Measurements from ENCODE around the gene CRYBA1. TPM values are rescaled to one million over a fixed set of nuclear protein-coding genes. Genes with fewer than 3 reads are reported as not detected.
"Not testable (repeated sequence)": the region's sequence is repeated elsewhere in the genome, so short reads cannot be mapped to it uniquely, and the experiment has no call there.

CRYBA1 gene
- not detected in 2 replicates for total RNA-seq

DNA sequence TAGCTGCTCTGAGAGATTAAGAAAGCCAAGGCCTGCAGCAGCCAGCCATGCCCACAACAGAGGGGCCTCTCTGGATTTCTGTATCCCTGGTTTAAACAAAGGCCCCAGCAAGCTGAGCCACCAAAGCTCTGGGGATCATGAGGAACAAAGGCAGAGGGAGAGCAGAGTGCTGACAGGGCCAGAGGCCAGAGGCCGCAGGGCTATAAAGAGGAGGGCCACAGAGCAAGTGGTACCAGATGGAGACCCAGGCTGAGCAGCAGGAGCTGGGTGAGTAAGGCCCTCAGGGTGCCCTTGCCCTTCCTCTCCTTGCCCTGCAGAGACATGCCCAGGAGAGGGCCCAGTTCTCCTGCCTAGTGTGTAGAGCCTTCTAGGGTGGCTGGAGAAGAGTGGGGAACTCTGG, at the start of gene CRYBA1:
CRYBA1 (plus strand) TSS at position 232 of the 400 bp plus-strand sequence; CDS start at position 237, 5 bp downstream.
- no peak for DNase-seq (ENCODE audit: low read depth in 2 of 2)

GRCh38 chr17:29197516-29198272, 49.0 kb upstream of the CRYBA1 start:
- DNase-seq (ENCODE audit: low read depth in 2 of 2) = no peak

GRCh38 chr17:29204068-29204804, 42.4 kb upstream of the CRYBA1 start:
- DNase-seq (ENCODE audit: low read depth in 2 of 2) = not testable (repeated sequence)

DNA sequence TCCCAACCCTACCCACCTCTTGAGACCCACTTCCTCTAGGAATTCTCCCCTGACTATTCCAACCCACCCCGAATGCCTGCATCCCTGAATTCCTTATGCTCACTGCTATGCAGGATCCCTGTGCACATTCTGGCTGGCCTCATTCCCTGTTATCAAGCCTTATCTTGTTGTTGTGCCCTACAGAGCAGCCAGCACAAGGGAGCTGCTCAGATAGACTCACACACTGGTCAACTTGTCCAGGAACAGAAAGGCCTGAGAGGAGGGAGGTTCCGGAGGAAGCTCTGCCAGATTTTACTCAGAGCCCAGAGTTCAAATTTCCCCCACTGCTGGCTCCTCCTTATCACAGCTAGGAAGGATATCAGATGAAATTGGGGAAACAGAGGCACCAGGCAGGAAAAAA, 41.6 kb upstream of the CRYBA1 start:
- no peak for DNase-seq (ENCODE audit: low read depth in 2 of 2)

DNA sequence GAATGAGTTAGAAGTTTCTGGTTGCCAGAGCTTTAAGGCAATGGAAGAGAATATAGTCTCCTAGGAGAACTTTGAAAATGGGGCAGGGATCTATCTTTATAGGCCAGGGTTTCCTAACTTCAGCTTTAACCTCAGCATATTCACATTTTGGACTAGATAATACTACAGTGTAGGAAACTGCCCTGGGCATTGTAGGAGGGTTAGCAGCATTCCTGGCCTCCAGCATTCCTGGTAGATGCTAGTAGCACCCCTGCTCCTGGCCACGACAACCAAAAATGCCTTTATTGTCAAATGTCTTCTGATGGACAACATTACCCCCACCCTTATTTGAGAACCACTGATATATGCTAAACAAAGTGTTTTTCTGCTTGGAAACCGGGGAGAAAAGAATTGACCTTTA, 38.7 kb upstream of the CRYBA1 start:
- DNase-seq (ENCODE audit: low read depth in 2 of 2) = no peak

DNA sequence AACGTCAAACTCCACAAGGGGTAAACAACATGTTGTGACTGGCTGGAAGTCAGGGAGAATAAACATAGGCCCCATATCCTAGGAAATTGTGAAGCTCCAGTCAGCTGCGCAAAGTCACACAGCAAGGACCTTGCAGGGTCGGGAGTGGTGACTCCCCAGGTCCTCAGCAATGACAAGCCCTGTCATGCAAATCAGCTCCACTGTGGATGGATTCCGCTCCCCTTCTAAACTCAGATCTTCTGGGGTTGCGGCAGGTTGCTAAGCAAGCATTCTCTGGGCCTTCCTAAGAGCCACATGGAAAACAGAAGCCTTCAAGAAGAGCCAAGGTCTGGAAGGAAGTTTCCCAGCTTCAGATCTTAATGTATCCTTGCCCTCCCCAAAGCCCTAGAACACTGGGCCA, 37.6 kb upstream of the CRYBA1 start:
- no peak for DNase-seq (ENCODE audit: low read depth in 2 of 2)

GRCh38 chr17:29210879-29211278, 35.8 kb upstream of the CRYBA1 start:
- no peak for DNase-seq (ENCODE audit: low read depth in 2 of 2)

- no peak for DNase-seq (ENCODE audit: low read depth in 2 of 2)
Observed at GRCh38 chr17:29212094-29212631, 34.5 kb upstream of the CRYBA1 start.

- DNase-seq (ENCODE audit: low read depth in 2 of 2) = no peak
Observed at GRCh38 chr17:29212681-29213121, 34.0 kb upstream of the CRYBA1 start.

DNA sequence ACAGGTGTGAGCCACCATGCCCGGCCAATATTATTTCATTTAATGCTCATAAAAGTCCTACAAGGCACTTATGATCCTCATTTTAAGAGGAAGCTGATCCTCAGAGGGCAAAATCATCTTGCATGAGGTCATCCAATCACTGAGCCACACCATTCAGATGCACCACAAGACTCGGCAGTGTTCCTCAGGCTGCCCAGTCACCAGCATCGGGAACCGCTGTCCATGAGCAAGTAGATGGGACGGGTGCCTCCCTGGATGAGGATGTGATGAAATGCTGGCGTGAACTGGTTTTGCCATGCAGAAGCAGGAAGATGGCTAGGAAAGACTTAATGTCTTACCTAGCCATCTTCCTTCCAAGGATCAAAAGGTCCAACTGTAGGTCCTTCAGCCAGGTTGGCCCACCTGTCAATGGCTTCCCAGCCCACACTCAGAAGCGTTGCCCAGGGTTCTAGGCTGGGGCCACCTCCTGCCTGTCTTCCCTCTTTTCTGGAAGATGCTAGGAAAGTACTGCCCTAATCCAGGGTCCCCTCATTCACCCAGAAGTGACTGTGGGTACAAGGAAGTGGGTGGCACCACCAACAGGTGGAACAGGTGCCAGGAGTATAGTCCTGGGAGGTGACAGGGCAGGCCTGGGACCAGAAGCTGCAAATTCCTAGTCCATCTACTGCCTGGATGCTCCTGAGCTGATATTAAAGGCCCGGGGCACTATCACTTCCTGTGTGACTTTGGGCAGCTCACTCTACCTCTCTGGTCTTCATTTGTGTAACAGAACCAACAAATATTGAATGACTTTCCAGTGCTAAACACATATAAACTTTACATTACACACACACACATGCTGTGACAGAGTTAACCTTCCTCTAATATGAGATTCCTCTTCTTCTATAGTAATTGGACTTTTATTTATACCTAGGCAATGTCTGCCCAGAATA, 32.2 kb upstream of the CRYBA1 start:
- DNase-seq (ENCODE audit: low read depth in 2 of 2) = no peak

- DNase-seq (ENCODE audit: low read depth in 2 of 2) = no peak
Observed at GRCh38 chr17:29215174-29215573, 31.5 kb upstream of the CRYBA1 start.

- no peak for DNase-seq (ENCODE audit: low read depth in 2 of 2)
Observed at GRCh38 chr17:29215717-29216116, 30.9 kb upstream of the CRYBA1 start.

- DNase-seq (ENCODE audit: low read depth in 2 of 2) = no peak
Observed at GRCh38 chr17:29216181-29216580, 30.5 kb upstream of the CRYBA1 start.

- DNase-seq (ENCODE audit: low read depth in 2 of 2) = no peak
Observed at GRCh38 chr17:29216856-29217255, 29.8 kb upstream of the CRYBA1 start.

DNA sequence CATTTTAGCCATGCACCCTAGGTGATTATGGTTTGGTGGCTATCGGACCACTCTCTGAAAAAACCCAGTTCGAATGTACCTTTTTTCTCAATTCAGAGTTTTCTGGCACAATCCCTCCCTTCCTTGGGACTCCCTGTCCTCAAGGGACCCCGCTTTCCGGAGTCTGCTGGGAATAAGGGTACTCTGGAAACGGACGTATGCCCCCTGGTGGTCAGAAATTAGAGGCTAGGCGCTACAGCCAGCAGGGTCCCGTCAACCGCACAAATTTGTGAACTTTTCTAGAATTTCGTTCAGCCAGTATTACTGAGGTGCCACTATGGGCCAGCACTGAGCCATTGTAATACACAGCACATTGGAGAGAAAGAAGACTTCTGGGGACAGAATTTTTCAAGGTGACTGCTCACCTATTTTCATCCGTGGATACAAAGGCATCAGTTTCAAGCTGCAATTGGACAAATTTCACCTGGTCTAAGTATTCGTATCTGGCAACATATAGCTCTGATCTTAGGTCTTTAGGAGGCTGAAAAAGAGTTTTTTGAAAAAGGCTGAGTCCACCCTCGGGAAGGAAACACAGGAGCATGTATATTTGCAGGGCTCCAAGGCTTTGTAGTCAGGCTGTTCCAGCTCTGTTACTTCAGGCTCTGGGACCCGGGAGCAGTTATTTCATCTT, 27.1 kb upstream of the CRYBA1 start:
- DNase-seq (ENCODE audit: low read depth in 2 of 2) = peak; percentile 76 to 83

DNA sequence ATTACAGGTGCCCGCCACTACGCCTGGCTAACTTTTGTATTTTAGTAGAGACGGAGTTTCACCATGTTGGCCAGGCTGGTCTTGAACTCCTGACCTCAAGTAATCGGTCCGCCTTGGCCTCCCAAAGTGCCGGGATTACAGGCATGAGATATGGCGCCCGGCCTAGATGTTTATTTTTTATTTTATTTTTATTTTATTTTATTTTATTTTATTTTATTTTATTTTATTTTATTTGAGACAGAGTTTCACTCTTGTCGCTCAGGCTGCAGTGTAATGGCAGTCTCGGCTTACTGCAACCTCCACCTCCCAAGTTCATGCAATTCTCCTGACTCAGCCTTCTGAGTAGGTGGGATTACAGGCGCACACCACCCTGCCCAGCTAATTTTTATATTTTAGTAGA, 25.3 kb upstream of the CRYBA1 start:
- not testable (repeated sequence) for DNase-seq (ENCODE audit: low read depth in 2 of 2)

DNA sequence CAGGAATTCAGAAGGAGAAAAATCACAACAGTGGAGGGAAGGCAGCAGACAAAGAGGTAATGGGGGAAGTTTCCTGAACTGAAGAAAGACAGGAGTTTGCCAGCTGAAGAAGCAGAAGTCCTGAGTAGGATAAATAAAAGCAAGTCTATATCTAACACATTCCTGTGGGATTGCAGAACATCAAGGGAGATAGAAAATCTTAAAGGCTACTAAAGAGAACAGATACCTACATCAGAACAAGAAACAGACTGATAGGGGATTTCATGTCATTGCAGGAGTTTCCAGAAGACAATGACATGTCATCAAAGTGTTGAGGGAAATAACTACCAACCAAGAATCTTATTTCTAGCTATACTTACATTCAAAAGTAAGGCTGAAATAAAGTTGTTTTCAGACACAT, 21.3 kb upstream of the CRYBA1 start:
- no peak for DNase-seq (ENCODE audit: low read depth in 2 of 2)

DNA sequence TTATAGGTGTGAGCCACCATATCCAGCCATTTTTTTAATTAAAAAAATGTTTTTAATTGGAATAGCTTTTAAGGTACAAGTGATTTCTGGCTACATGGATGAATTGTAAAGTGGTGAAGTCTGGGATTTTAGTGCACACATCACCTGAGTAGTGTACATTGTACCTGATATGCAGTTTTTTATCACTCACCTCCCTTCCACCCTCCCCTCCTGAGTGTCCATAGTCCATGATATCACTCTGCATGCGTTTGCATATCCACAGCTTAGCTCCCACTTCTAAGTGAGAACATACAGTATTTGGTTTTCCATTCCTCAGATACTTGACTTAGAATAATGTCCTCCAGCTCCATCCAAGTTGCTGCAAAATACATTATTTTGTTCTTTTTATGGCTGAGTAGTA, 13.4 kb upstream of the CRYBA1 start:
- DNase-seq (ENCODE audit: low read depth in 2 of 2) = no peak

DNA sequence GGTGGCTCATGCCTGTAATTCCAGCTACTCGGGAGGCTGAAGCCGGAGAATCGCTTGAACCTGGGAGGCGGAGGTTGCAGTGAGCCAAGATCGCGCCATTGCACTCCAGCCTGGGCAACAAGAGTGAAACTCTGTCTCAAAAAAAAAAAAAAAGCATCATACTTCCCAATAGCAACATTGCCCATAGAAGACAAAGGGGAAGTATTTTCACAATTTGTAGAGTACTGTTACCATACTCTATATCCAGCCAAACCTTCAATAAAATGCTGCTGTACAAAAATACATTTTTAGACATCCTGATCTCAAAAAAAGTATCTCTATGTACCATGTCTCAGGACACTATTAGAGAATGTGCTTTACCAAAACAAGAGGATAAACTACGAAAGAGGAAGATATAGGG, 11.7 kb upstream of the CRYBA1 start:
- DNase-seq (ENCODE audit: low read depth in 2 of 2) = not testable (repeated sequence)

GRCh38 chr17:29235904-29236303, 10.8 kb upstream of the CRYBA1 start:
- DNase-seq (ENCODE audit: low read depth in 2 of 2) = no peak

Data from dermis microvascular lymphatic vessel endothelial cell (primary cell).